Measurements from ENCODE around the gene NTPCR.

Gene NTPCR

GRCh38 chr1:232927830-232928505 is 22.4 kb upstream of the NTPCR start:
- no peak for DNase-seq

- no peak for DNase-seq
Measured at GRCh38 chr1:232932486-232933425, 17.7 kb upstream of the NTPCR start.

GRCh38 chr1:232936941-232937340 is 13.5 kb upstream of the NTPCR start:
- no peak for DNase-seq

- no peak for DNase-seq
Measured at GRCh38 chr1:232937741-232938375, 12.6 kb upstream of the NTPCR start.

- DNase-seq = no peak
Measured at GRCh38 chr1:232938926-232939325, 11.5 kb upstream of the NTPCR start.

- DNase-seq = no peak
Measured at GRCh38 chr1:232939748-232940147, 10.7 kb upstream of the NTPCR start.

- no peak for DNase-seq
Measured at GRCh38 chr1:232940262-232940661, 10.1 kb upstream of the NTPCR start.

- no peak for DNase-seq
Measured at GRCh38 chr1:232942413-232943294, 7.8 kb upstream of the NTPCR start.

GRCh38 chr1:232943679-232944252 is 6.6 kb upstream of the NTPCR start:
- no peak for DNase-seq

- DNase-seq = no peak
Measured at GRCh38 chr1:232944347-232944746, 6.1 kb upstream of the NTPCR start.

GRCh38 chr1:232949636-232950196 is 695 bp upstream of the NTPCR start:
- no peak for DNase-seq

GRCh38 chr1:232951180-232951579 is 769 bp downstream of the NTPCR start:
- DNase-seq = no peak

- no peak for DNase-seq
Measured at GRCh38 chr1:232951605-232952004, 1.2 kb downstream of the NTPCR start.

GRCh38 chr1:232952514-232953499 is 2.4 kb downstream of the NTPCR start:
- peak; percentile 22 for DNase-seq

- no peak for DNase-seq
Measured at GRCh38 chr1:232954594-232955365, 4.4 kb downstream of the NTPCR start.

- DNase-seq = no peak
Measured at GRCh38 chr1:232956081-232956480, 5.7 kb downstream of the NTPCR start.

- DNase-seq = no peak
Measured at GRCh38 chr1:232958067-232958466, 7.7 kb downstream of the NTPCR start.

GRCh38 chr1:232962761-232963745 is 12.6 kb downstream of the NTPCR start:
- DNase-seq = no peak

GRCh38 chr1:232964601-232965000 is 14.2 kb downstream of the NTPCR start:
- no peak for DNase-seq

Measured in CD4-positive, alpha-beta T cell treated with Interleukin-15 for 1 hour (primary cell).